OCI-LY3 (cell line): Measurements from ENCODE around the gene NUDC.

ENCODE experiments used
- H2AFZ ChIP-seq: fragments of 200-600, 300-600 bp; shearing (Covaris generic); 2 replicates; pipeline ENCODE4 v1.6.0; 2014; ENCODE audit warnings: antibody characterized with exemption, low read depth, low read length
- H3K27ac ChIP-seq: fragments of 200-600, 300-600 bp; sonication (generic); 2 replicates; pipeline ENCODE4 v1.5.1; 2014; ENCODE audit warnings: mild to moderate bottlenecking, low read length, moderate library complexity, mixed read lengths
- H3K27me3 ChIP-seq: fragments of 200-600, 300-600 bp; sonication (generic); 2 replicates; pipeline ENCODE4 v1.6.1; 2014; ENCODE audit warnings: low read depth, low read length, mixed read lengths
- H3K36me3 ChIP-seq: fragments of 200-600, 300-600 bp; sonication (generic); replicated peaks from 2 replicates; pipeline ENCODE3; 2014; ENCODE audit warnings: low read depth, low read length, mixed read lengths
- H3K4me1 ChIP-seq: fragments of 300-600, 200-600 bp; sonication (generic); 2 replicates; pipeline ENCODE4 v1.6.1; 2014; ENCODE audit warnings: low read length, mixed read lengths
- H3K4me2 ChIP-seq: fragments of 200-600, 300-600 bp; sonication (generic); 2 replicates; pipeline ENCODE4 v1.6.1; 2014; ENCODE audit warnings: low read length, mixed read lengths
- H3K4me3 ChIP-seq: fragments of 300-600, 200-600 bp; sonication (generic); 2 replicates; pipeline ENCODE4 v1.5.1; 2014; ENCODE audit warnings: antibody characterized with exemption, mild to moderate bottlenecking, low read length, moderate library complexity
- H3K79me2 ChIP-seq: fragments of 300-600, 200-600 bp; shearing (Covaris generic); 2 replicates; pipeline ENCODE4 v1.6.1; 2014; ENCODE audit warnings: mild to moderate bottlenecking, low read length, mixed read lengths
- H3K9ac ChIP-seq: fragments of 300-600, 200-600 bp; shearing (Covaris generic); 2 replicates; pipeline ENCODE4 v1.6.0; 2014; ENCODE audit warnings: mild to moderate bottlenecking, low read length, moderate library complexity
- H3K9me3 ChIP-seq: fragments of 200-600, 300-600 bp; shearing (Covaris generic); 2 replicates; pipeline ENCODE4 v1.6.1; 2014; ENCODE audit warnings: low read length, mixed read lengths; ENCODE audit not compliant: insufficient read depth
- H4K20me1 ChIP-seq: fragments of 200-600, 300-600 bp; sonication (generic); 2 replicates; pipeline ENCODE4 v1.6.1; 2016; ENCODE audit warnings: low read length, mixed read lengths; ENCODE audit not compliant: insufficient read depth
- CTCF ChIP-seq: fragments of 200-600, 300-600 bp; sonication (generic); IDR thresholded peaks from 2 replicates; pipeline ENCODE4 v1.5.1; 2014; ENCODE audit warnings: antibody characterized with exemption, low read length, low read depth
- EZH2phosphoT487 ChIP-seq: fragments of 200-600 bp; shearing (Covaris generic); IDR thresholded peaks from 2 replicates; pipeline ENCODE4 v1.6.1; 2018; ENCODE audit warnings: antibody characterized with exemption, mixed run types, low read depth

The NUDC gene

GRCh38 chr1:26897351-26897750 lies 24.2 kb upstream of the NUDC start:
- no peak for TF ChIP-seq CTCF
- no peaks in the 10 kb centered on the region for H4K20me1 ChIP-seq
- no peaks in the 10 kb centered on the region for H3K36me3 ChIP-seq
- H2AFZ ChIP-seq: no peak overlapping the region
- H3K4me1 ChIP-seq: peaks cover 12% of the 10 kb centered on the region
- no peaks in the 10 kb centered on the region for H3K9me3 ChIP-seq
- H3K9ac ChIP-seq: no peak overlapping the region
- peaks cover 16% of the 10 kb centered on the region for H3K79me2 ChIP-seq
- H3K4me2 ChIP-seq: no peak overlapping the region
- no peak overlapping the region for H3K4me3 ChIP-seq
- no peak overlapping the region for H3K27ac ChIP-seq
- H3K27me3 ChIP-seq: no peaks in the 10 kb centered on the region

- H3K27ac ChIP-seq: peak within 1 kb of the TSS; percentile 44
- H3K4me1 ChIP-seq: peaks cover 12% of the 10 kb centered on the region
- peak within 1 kb of the TSS; percentile 79 for H3K4me2 ChIP-seq
- peak within 1 kb of the TSS; percentile 98 for H3K4me3 ChIP-seq
- H3K27me3 ChIP-seq: no peaks in the 10 kb centered on the region
- H2AFZ ChIP-seq: peak within 1 kb of the TSS; percentile 98
- H3K79me2 ChIP-seq: peaks cover 16% of the 10 kb centered on the region
- peak within 1 kb of the TSS; percentile 82 for H3K9ac ChIP-seq
- H3K9me3 ChIP-seq: no peaks in the 10 kb centered on the region
- no peak for TF ChIP-seq CTCF
- TF ChIP-seq EZH2phosphoT487: no peak
- no peaks in the 10 kb centered on the region for H4K20me1 ChIP-seq
- no peaks in the 10 kb centered on the region for H3K36me3 ChIP-seq
These were observed 21.3 kb upstream of the NUDC start, which contains the start of gene GPATCH3 for GRCh38 chr1:26900001-26900814. Gene GPATCH3 (minus strand): TSS chr1:26900467. CDS start chr1:26900442, 25 bp downstream.

GRCh38 chr1:26900815-26901511 lies 20.6 kb upstream of the NUDC start:
- Histone ChIP-seq H3K27me3 (no peaks in the 10 kb centered on the region), H3K4me3 (peak overlapping the region; percentile 98), H3K79me2 (peaks cover 16% of the 10 kb centered on the region), H3K27ac (peak overlapping the region; percentile 44; the same call in 1 of the 2 replicates), H3K36me3 (no peaks in the 10 kb centered on the region), H3K9me3 (no peaks in the 10 kb centered on the region), H3K4me1 (peaks cover 12% of the 10 kb centered on the region), H3K4me2 (peak overlapping the region; percentile 79), H4K20me1 (no peaks in the 10 kb centered on the region), H2AFZ (peak overlapping the region; percentile 98), H3K9ac (peak overlapping the region; percentile 82)
- TF ChIP-seq CTCF: no peak
- no peak for TF ChIP-seq EZH2phosphoT487
